GM12801 (cell line): Measurements from ENCODE around the gene FIBCD1.

Source experiments
- CTCF ChIP-seq: IDR thresholded peaks from one replicate; pipeline ENCODE4 v1.5.1; 2011; ENCODE audit warnings: control low read depth; ENCODE audit not compliant: insufficient read length; ENCODE audit errors: extremely low read depth

FIBCD1 gene

GRCh38 chr9:130984521-130984920, 45.5 kb upstream of the FIBCD1 start:
- TF ChIP-seq CTCF: no peak

GRCh38 chr9:130983970-130984369, 44.9 kb upstream of the FIBCD1 start:
- TF ChIP-seq CTCF: no peak

GRCh38 chr9:130983359-130983670, 44.3 kb upstream of the FIBCD1 start:
- TF ChIP-seq CTCF: no peak

GRCh38 chr9:130982636-130983358, 43.8 kb upstream of the FIBCD1 start:
- TF ChIP-seq CTCF: no peak

- no peak for TF ChIP-seq CTCF
Observed at GRCh38 chr9:130981756-130982137, 42.7 kb upstream of the FIBCD1 start.

GRCh38 chr9:130981002-130981755, 42.1 kb upstream of the FIBCD1 start:
- TF ChIP-seq CTCF: no peak

GRCh38 chr9:130980526-130980925, 41.5 kb upstream of the FIBCD1 start:
- TF ChIP-seq CTCF: no peak
